HEK293 (cell line): ENCODE measurements around the gene ANAPC2.

Source experiments
- CTCF ChIA-PET: fragments of 350-600 bp; formaldehyde crosslinking; extraction: SDS; loops from one replicate; lab custom pipeline; 2021; ENCODE audit warnings: antibody characterized with exemption; lab: Yijun Ruan, JAX
- POLR2A ChIA-PET: fragments of 300-600 bp; formaldehyde crosslinking; extraction: SDS; loops from one replicate; lab custom pipeline; 2020; ENCODE audit warnings: antibody characterized with exemption, inconsistent platforms; lab: Yijun Ruan, JAX
- H3K27ac ChIP-seq: fragments of 200-500 bp; sonication (Bioruptor generic); 2 replicates; pipeline ENCODE4 v1.5.1; 2014; ENCODE audit warnings: low read depth, low read length, control low read depth, inconsistent platforms; ENCODE audit errors: extremely low read depth
- H3K36me3 ChIP-seq, 2 experiments: fragments of 200-500 bp in 1 of 2; sonication (Bioruptor generic) in 1 of 2; 1 replicate in 1 of 2; 2 replicates in 1 of 2; pipeline ENCODE4 v1.5.1; 2014 to 2017; ENCODE audit warnings: inconsistent platforms in 2 of 2, low read length in 2 of 2; ENCODE audit not compliant: control insufficient read depth in 2 of 2, insufficient read depth in 1 of 2
- H3K4me1 ChIP-seq: fragments of 200-500 bp; sonication (Bioruptor generic); 2 replicates; pipeline ENCODE4 v1.5.1; 2014; ENCODE audit warnings: mild to moderate bottlenecking, low read length, inconsistent platforms; ENCODE audit not compliant: control insufficient read depth, insufficient read depth
- H3K4me3 ChIP-seq: 2 replicates; pipeline ENCODE4 v1.5.1; 2011; ENCODE audit warnings: low read depth, mild to moderate bottlenecking, control low read depth, low read length, moderate library complexity
- H3K9me3 ChIP-seq: fragments of 200-500 bp; sonication (Bioruptor generic); 2 replicates; pipeline ENCODE4 v1.5.1; 2014; ENCODE audit warnings: low read depth, low read length, inconsistent platforms; ENCODE audit not compliant: control insufficient read depth, insufficient read depth
- EGR2 ChIP-seq: fragments of 450-650 bp; formaldehyde crosslinking; IDR thresholded peaks from 2 replicates; pipeline ENCODE4 v1.5.1; 2016; ENCODE audit warnings: low read depth, missing biosample characterization, missing genetic modification characterization
- HOXC10 ChIP-seq: sonication (generic); formaldehyde crosslinking; IDR thresholded peaks from 2 replicates; pipeline ENCODE4 v1.8.1; 2023; ENCODE audit warnings: mild to moderate bottlenecking, missing genetic modification reagents
- KLF10 ChIP-seq: fragments of 450-650 bp; IDR thresholded peaks from 2 replicates; pipeline ENCODE4 v1.5.1; 2018; ENCODE audit warnings: missing biosample characterization, mild to moderate bottlenecking, missing genetic modification characterization
- KLF8 ChIP-seq: fragments of 450-650 bp; formaldehyde crosslinking; IDR thresholded peaks from 2 replicates; pipeline ENCODE4 v1.5.1; 2016; ENCODE audit warnings: missing biosample characterization, missing genetic modification characterization
- KLF9 ChIP-seq: fragments of 450-650 bp; formaldehyde crosslinking; IDR thresholded peaks from 2 replicates; pipeline ENCODE4 v1.5.1; 2016; ENCODE audit warnings: missing biosample characterization, missing genetic modification characterization, low read depth
- MYNN ChIP-seq: fragments of 450-650 bp; formaldehyde crosslinking; IDR thresholded peaks from 2 replicates; pipeline ENCODE4 v1.5.1; 2016; ENCODE audit warnings: missing biosample characterization, missing genetic modification characterization, borderline replicate concordance
- MZF1 ChIP-seq: fragments of 450-650 bp; formaldehyde crosslinking; IDR thresholded peaks from 2 replicates; pipeline ENCODE4 v1.5.1; 2017; ENCODE audit warnings: missing biosample characterization, missing genetic modification characterization, borderline replicate concordance
- RBAK ChIP-seq: fragments of 450-650 bp; formaldehyde crosslinking; IDR thresholded peaks from 2 replicates; pipeline ENCODE4 v1.5.1; 2016; ENCODE audit warnings: missing biosample characterization, missing genetic modification characterization
- TCF7L2 ChIP-seq: IDR thresholded peaks from 2 replicates; pipeline ENCODE4 v1.6.1; 2011; ENCODE audit warnings: low read depth, mild to moderate bottlenecking, inconsistent platforms, low read length, moderate library complexity, borderline replicate concordance
- TRIM28 ChIP-seq: IDR thresholded peaks from 2 replicates; pipeline ENCODE4 v1.6.1; 2011; ENCODE audit warnings: low read length, control low read depth, borderline replicate concordance
- ZBTB44 ChIP-seq: fragments of 450-650 bp; IDR thresholded peaks from 2 replicates; pipeline ENCODE4 v1.5.1; 2018; ENCODE audit warnings: missing biosample characterization, mild to moderate bottlenecking, missing genetic modification characterization
- ZEB2 ChIP-seq: fragments of 450-650 bp; formaldehyde crosslinking; IDR thresholded peaks from 2 replicates; pipeline ENCODE4 v1.5.1; 2016; ENCODE audit warnings: missing biosample characterization, missing genetic modification characterization
- ZFHX2 ChIP-seq: fragments of 450-650 bp; formaldehyde crosslinking; conservative IDR thresholded peaks from 2 replicates; pipeline ENCODE4 v1.5.1; 2016; ENCODE audit warnings: missing biosample characterization, missing genetic modification characterization
- ZNF10 ChIP-seq: fragments of 450-650 bp; formaldehyde crosslinking; IDR thresholded peaks from 2 replicates; pipeline ENCODE4 v1.5.1; 2017; ENCODE audit warnings: missing biosample characterization, missing genetic modification characterization
- ZNF174 ChIP-seq: fragments of 450-650 bp; formaldehyde crosslinking; IDR thresholded peaks from 2 replicates; pipeline ENCODE4 v1.5.0; 2017; ENCODE audit warnings: missing biosample characterization, mild to moderate bottlenecking, missing genetic modification characterization
- ZNF37A ChIP-seq: fragments of 450-650 bp; IDR thresholded peaks from 2 replicates; pipeline ENCODE4 v1.5.1; 2018; ENCODE audit warnings: missing biosample characterization, missing genetic modification characterization
- ZNF394 ChIP-seq: fragments of 450-650 bp; formaldehyde crosslinking; IDR thresholded peaks from 2 replicates; pipeline ENCODE4 v1.5.1; 2016; ENCODE audit warnings: missing biosample characterization, missing genetic modification characterization, mild to moderate bottlenecking, moderate library complexity, borderline replicate concordance
- ZNF488 ChIP-seq: fragments of 450-650 bp; formaldehyde crosslinking; IDR thresholded peaks from 2 replicates; pipeline ENCODE4 v1.5.1; 2016; ENCODE audit warnings: missing biosample characterization, missing genetic modification characterization
- ZNF600 ChIP-seq: fragments of 450-650 bp; formaldehyde crosslinking; IDR thresholded peaks from 2 replicates; pipeline ENCODE4 v1.5.1; 2016; ENCODE audit warnings: missing biosample characterization, missing genetic modification characterization
- ZNF776 ChIP-seq: fragments of 450-650 bp; formaldehyde crosslinking; IDR thresholded peaks from 2 replicates; pipeline ENCODE4 v1.5.0; 2017; ENCODE audit warnings: missing biosample characterization, missing genetic modification characterization, borderline replicate concordance
- TF ChIP-seq, protein P1 (sequence below): fragments of 450-650 bp; formaldehyde crosslinking; IDR thresholded peaks from 2 replicates; pipeline ENCODE4 v1.5.1; 2017; ENCODE audit warnings: missing biosample characterization, missing genetic modification characterization
- TF ChIP-seq, protein P2 (sequence below): fragments of 450-650 bp; formaldehyde crosslinking; IDR thresholded peaks from 2 replicates; pipeline ENCODE4 v1.5.1; 2017; ENCODE audit warnings: missing biosample characterization, missing genetic modification characterization
- TF ChIP-seq, protein P3 (sequence below): fragments of 450-650 bp; formaldehyde crosslinking; IDR thresholded peaks from 2 replicates; pipeline ENCODE4 v1.5.1; 2016; ENCODE audit warnings: missing biosample characterization, missing genetic modification characterization

ANAPC2 gene

DNA sequence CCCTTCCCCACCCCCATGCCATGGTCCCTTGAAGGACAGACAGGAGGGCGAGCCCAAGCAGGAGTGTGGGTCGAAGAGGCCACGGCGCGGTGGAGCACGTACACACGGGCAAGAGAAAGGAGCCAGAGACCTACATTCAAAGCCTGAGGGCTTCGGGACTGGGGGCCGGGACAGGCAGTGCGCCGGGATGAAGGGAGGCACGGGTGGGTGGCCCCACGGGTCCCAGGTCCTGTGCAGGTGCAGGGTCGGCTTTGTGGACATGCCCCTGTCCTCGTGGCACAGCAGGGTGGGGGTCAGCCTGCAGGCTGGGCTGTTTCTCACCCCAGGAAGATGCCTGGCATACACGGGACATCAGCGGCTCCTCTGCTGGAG, 28.3 kb downstream of the ANAPC2 start:
- POLR2A ChIA-PET: interaction anchor here (1.3 kb wide), 1 partner anchor 30 kb away, joined by 3 read pairs; no protein-coding TSS in a partner anchor
- Histone ChIP-seq H3K4me1 (no peaks in the 10 kb centered on the region), H3K36me3 (no peaks in the 10 kb centered on the region), H3K4me3 (no peak overlapping the region)
- CTCF ChIA-PET: interaction anchor here (2.1 kb wide), 1 partner anchor 77 kb away, joined by 5 read pairs; no protein-coding TSS in a partner anchor
- TF ChIP-seq MYNN (tag by site-specific recombination) (no peak), MZF1 (tag by site-specific recombination) (no peak), RBAK (tag by site-specific recombination) (no peak), ZNF174 (tag by site-specific recombination) (no peak), ZNF776 (tag by site-specific recombination) (no peak), ZBTB44 (tag by site-specific recombination) (no peak), HOXC10 (CRISPR knock-in tag) (no peak), TRIM28 (no peak), ZEB2 (tag by site-specific recombination) (no peak), KLF8 (tag by site-specific recombination) (no peak)
- TF ChIP-seq, protein P1, sequence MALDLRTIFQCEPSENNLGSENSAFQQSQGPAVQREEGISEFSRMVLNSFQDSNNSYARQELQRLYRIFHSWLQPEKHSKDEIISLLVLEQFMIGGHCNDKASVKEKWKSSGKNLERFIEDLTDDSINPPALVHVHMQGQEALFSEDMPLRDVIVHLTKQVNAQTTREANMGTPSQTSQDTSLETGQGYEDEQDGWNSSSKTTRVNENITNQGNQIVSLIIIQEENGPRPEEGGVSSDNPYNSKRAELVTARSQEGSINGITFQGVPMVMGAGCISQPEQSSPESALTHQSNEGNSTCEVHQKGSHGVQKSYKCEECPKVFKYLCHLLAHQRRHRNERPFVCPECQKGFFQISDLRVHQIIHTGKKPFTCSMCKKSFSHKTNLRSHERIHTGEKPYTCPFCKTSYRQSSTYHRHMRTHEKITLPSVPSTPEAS (tag by site-specific recombination): no peak
- TF ChIP-seq, protein P2, sequence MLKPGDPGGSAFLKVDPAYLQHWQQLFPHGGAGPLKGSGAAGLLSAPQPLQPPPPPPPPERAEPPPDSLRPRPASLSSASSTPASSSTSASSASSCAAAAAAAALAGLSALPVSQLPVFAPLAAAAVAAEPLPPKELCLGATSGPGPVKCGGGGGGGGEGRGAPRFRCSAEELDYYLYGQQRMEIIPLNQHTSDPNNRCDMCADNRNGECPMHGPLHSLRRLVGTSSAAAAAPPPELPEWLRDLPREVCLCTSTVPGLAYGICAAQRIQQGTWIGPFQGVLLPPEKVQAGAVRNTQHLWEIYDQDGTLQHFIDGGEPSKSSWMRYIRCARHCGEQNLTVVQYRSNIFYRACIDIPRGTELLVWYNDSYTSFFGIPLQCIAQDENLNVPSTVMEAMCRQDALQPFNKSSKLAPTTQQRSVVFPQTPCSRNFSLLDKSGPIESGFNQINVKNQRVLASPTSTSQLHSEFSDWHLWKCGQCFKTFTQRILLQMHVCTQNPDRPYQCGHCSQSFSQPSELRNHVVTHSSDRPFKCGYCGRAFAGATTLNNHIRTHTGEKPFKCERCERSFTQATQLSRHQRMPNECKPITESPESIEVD (tag by site-specific recombination): no peak
- TF ChIP-seq, all 188 proteins: peak for 0
- Histone ChIP-seq H3K27ac (no peak overlapping the region), H3K9me3 (no peaks in the 10 kb centered on the region)

DNA sequence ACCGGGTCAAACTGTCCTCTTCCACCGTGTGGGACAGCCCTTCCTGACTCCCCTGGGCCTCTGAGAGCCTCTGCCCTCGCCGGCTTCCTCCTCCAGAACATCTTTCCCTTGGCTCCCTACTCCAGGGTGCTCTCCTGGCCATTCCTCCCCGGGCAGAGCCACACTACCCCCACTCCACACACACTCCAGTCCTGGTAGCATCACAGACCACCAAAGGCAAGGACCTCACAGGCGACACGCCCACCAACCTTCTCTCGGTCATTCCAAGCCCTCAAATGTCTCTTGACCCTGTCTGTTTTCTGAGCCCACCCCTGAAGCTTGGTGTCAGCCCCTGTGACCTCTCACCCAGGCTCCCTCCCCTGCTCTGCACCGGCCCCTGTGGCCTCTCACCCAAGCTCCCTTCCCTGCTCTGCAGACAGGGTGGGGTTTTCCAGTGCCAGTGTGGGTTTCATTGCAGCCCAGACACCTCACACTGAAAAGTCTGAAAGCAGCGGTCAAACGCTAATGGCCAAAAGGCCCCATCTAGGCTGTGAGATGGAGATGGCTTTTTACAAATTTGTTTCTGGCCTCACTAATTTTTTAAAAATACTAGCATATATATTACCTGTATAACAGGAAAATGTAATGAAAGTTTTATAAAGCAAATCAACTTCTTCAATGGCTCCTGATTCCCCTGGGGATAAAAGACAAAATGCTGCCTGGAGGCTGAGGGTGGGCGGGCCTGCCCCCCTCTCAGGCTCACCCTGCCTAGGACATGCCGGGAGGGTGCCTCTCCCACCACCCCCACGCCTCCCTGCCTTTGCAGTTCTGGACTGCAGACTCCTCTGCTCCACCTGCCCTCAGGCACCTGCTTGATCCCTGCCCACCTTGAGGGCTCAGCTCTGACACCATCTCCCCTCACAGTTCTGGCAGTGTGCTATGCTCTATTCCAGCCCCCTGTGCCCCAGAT, 29.0 kb downstream of the ANAPC2 start:
- TF ChIP-seq ZNF776 (tag by site-specific recombination) (no peak), ZNF394 (tag by site-specific recombination) (no peak), ZNF600 (tag by site-specific recombination) (peak; percentile 94), TCF7L2 (no peak), ZNF37A (tag by site-specific recombination) (no peak), ZFHX2 (tag by site-specific recombination) (peak; percentile 79), EGR2 (peak; percentile 62), ZNF10 (tag by site-specific recombination) (peak; percentile 83), KLF9 (tag by site-specific recombination) (peak; percentile 63), KLF10 (tag by site-specific recombination) (peak; percentile 38; the same call in 1 of the 2 replicates), ZNF488 (no peak)
- TF ChIP-seq, protein P3, sequence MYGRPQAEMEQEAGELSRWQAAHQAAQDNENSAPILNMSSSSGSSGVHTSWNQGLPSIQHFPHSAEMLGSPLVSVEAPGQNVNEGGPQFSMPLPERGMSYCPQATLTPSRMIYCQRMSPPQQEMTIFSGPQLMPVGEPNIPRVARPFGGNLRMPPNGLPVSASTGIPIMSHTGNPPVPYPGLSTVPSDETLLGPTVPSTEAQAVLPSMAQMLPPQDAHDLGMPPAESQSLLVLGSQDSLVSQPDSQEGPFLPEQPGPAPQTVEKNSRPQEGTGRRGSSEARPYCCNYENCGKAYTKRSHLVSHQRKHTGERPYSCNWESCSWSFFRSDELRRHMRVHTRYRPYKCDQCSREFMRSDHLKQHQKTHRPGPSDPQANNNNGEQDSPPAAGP (tag by site-specific recombination): no peak
- TF ChIP-seq, all 188 proteins: peak for 6
- no peaks in the 10 kb centered on the region for H3K36me3 ChIP-seq
- H3K4me3 ChIP-seq: no peak overlapping the region
- no peak overlapping the region for H3K27ac ChIP-seq
- H3K9me3 ChIP-seq: no peaks in the 10 kb centered on the region
- ChIA-PET POLR2A (interaction anchor here (1.1 to 1.3 kb wide), 2 partner anchors 30 kb away, joined by 3 read pairs; no protein-coding TSS in a partner anchor), CTCF (no interaction called here)
- no peaks in the 10 kb centered on the region for H3K4me1 ChIP-seq
